ENCODE data around the gene CATSPERE.
"Not testable (repeated sequence)": the region's sequence is repeated elsewhere in the genome, so short reads cannot be mapped to it uniquely, and the experiment has no call there.

CATSPERE gene

DNA sequence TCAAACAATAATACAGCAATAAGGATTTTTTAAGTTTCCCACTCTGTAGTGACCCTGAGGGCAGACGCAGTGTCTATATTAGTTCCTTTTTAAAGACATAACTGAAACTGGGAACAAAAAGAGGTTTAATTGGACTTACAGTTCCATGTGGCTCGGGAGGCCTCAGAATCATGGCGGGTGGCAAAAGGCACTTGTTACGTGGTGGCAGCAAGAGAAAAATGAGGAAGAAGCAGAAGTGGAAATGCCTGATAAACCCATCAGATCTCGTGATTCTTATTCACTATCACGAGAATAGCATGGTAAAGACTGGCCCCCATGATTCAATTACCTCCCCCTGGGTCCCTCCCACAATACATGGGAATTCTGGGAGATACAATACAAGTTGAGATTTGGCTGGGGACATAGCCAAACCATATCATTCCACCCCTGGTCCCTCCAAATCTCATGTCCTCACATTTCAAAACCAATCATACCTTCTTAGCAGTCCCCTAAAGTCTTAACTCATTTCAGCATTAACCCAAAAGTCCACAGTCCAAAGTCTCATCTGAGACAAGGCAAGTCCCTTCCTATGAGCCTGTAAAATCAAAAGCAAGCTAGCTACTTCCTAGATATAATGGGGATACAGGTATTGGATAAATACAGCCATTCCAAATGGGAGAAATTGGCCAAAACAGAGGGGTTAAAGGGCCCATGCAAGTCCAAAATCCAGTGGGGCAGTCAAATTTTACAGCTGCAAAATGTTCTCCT, 205.8 kb downstream of the CATSPERE start:
- not testable (repeated sequence) for DNase-seq (ENCODE audit: low read depth)

DNA sequence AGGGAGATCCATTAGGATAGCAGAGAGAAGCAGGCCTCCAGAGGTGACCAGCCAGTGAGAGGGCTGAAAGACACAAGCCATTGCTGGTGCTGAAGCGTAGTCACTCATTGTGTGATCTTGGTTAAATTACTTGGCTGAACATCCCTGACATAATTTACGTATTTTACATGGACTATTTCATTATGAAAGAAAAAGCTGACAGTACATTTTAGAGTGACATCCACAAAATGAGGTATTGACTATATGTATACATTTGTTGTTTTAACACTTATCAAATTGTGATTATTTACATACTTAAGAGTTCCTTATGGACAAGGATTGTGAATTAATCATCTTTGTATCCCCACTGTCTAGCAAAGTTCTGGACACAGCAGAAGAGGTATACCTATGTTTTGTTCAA, 206.7 kb downstream of the CATSPERE start:
- DNase-seq (ENCODE audit: low read depth): no peak

DNA sequence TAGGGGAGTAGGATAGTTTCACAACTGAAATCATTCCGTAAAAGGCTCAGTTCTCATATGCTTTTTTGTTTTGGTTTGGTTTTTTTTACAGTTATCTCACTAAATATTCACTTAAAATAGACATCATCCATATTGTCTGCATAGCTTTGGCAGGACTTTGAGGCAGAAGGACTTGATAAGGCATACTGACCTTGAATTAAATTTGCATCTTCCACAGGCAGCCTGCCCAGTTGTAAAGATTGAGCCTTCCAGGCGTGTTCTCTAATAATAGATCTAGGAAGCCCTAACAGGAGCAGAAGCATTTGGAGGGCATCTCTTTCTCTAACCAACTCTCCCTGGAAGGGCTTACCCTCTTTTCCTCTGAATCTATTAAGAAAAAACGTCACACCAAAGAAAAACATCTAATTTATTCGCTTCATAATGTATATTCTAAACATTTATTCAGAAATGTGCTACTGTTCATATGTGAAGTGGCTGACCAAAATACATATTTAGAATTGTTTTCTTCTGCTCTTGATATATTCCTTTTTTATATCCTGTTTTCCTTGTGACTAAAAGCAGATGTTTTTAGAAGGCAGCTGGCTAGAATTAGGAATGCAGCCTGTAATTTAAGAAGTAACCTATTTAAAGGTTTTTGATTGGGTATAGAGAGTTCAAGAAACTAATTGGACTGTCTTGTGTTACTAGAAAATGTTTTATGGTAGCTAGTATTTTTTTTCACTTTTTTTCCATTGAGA, 212.0 kb downstream of the CATSPERE start:
- no peak for DNase-seq (ENCODE audit: low read depth)

DNA sequence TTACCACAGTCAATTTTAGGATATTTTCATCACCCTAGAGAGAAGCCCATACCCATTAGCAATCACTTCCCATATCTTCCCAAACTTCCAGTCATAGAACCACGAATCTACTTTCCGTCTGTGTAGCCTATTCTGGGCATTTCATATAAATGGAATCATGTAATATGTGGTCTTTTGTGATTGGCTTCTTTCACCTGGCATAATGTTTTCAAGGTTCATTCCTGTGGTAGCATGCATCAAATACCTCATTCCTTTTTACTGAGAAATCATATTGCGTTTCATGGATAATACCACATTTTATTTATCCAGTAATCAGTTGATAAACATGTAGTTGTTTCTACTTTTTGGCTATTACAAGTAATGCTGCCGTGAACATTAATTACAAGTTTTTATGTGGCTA, 213.4 kb downstream of the CATSPERE start:
- DNase-seq (ENCODE audit: low read depth): no peak

DNA sequence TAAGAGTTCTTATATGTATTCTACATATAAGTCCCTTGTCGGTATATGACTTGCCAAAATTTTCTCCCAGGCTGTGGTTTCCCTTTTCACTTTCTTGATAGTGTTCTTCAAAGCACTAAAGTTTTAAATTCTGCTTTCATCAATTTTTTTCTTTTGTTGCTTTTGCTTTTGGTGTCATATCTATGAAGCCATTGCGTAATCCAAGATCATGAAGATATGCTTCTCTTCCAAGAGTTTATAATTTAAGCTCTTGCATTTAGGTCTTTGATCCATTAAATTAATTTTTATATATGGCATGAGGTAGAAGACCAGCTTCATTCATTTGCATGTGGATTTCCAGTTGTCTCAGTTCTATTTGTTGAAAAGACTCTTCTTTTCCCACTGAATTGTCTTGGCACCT, 214.1 kb downstream of the CATSPERE start:
- DNase-seq (ENCODE audit: low read depth): no peak

DNA sequence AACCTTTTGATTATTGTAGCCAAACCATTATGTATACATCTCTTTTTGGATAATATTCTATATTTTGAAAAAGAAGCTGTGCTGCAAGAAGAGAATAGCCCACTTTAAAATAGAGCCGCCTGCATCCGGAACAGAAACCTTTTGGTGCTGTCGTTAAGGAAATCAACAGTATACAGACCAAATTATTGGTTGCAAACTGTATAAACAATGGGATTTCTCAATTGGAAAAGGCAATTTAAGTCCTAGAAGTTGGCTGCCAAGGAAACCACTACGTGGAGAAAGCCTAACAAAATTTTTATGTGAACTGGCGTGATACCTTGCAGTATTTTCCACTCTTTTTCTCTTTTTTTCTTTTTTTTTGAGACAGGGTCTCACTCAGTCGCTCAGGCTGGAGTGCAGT, 217.6 kb downstream of the CATSPERE start:
- no peak for DNase-seq (ENCODE audit: low read depth)

DNA sequence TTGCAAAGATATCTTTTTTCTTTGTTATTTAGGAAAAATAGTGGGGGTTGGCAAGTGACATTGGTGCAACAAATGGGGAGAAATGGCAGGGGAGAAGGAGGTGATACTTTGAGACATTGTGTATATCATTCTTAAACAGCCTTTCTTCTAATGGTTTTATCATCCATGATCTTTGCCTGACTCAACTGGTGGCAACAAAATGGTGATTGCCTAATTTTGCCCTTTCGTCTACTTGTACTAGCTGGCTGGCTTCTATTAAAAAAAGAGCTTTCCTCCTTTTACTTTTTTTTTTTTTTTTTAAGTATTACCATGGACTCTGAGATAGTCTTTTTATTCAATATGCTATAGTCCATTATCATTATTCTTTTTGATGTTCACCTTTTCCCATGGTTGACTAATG, 219.6 kb downstream of the CATSPERE start:
- DNase-seq (ENCODE audit: low read depth): no peak

DNA sequence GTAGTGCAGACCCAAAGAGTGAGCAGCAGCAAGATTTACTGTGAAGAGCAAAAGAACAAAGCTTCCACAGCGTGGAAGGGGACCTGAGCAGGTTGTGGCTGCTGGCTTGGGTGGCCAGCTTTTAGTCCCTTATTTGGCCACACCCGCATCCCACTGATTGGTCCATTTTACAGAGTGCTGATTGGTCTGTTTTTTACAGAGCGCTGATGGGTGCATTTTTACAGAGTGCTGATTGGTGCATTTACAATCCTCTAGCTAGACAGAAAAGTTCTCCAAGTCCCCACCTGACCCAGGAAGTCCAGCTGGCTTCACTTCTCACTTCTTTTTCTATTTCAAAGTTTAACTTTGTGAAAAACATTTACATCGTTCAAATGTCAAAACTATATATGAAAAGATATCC, 221.0 kb downstream of the CATSPERE start:
- not testable (repeated sequence) for DNase-seq (ENCODE audit: low read depth)
